Panc1 (cell line): Measurements from ENCODE around the gene TGFBI. TPM values are rescaled to one million over a fixed set of nuclear protein-coding genes. Genes with fewer than 3 reads are reported as not detected.

ENCODE experiments used
- ATAC-seq: fragments of 200-7000 bp; cut with Tn5 transposase; 2 replicates; pipeline ENCODE4 v1.9.1; 2020; ENCODE audit warnings: mild to moderate bottlenecking, moderate library complexity
- BruUV-seq: library from RNA; stranded (reverse); fragments of 400-500 nt; replicated peaks from 2 replicates; lab custom pipeline; 2021; lab: Mats Ljungman, UMichigan
- CTCF ChIA-PET: fragments of 300-600 bp; sonication (Branson Sonifier 250); formaldehyde crosslinking; loops from one replicate; lab custom pipeline; 2022; ENCODE audit warnings: antibody characterized with exemption; lab: Charles Lee
- POLR2A ChIA-PET: fragments of 300-600 bp; sonication (Branson Sonifier 250); formaldehyde crosslinking; loops from one replicate; lab custom pipeline; 2022; ENCODE audit warnings: antibody characterized with exemption; lab: Charles Lee
- DNase-seq: peaks from one replicate; pipeline ENCODE4 v3.0.0-alpha.2; 2010; ENCODE audit warnings: low read depth, low spot score
- H3K27ac ChIP-seq: 2 replicates; pipeline ENCODE4 v1.5.1; 2011; ENCODE audit warnings: mild to moderate bottlenecking, low read length, inconsistent platforms
- H3K27me3 ChIP-seq: fragments of 200-500 bp; sonication (Bioruptor generic); 2 replicates; pipeline ENCODE4 v1.6.0; 2014; ENCODE audit warnings: low read length, inconsistent platforms; ENCODE audit not compliant: control insufficient read depth, insufficient read depth
- H3K36me3 ChIP-seq: fragments of 200-500 bp; sonication (Bioruptor generic); 2 replicates; pipeline ENCODE4 v1.5.1; 2014; ENCODE audit warnings: inconsistent platforms, mild to moderate bottlenecking, low read length, moderate library complexity; ENCODE audit not compliant: control insufficient read depth, insufficient read depth
- H3K4me1 ChIP-seq: 2 replicates; pipeline ENCODE4 v1.5.1; 2011; ENCODE audit warnings: inconsistent platforms, mild to moderate bottlenecking, low read length, moderate library complexity; ENCODE audit not compliant: control insufficient read depth, insufficient read depth
- H3K4me3 ChIP-seq, 2 experiments: 2 replicates each; pipeline ENCODE4 v1.5.1; 2011 to 2012; ENCODE audit warnings: low read depth in 2 of 2, low read length in 2 of 2, mild to moderate bottlenecking in 2 of 2, inconsistent platforms in 1 of 2, moderate library complexity in 1 of 2
- H3K9me3 ChIP-seq: fragments of 200-500 bp; sonication (Bioruptor generic); 2 replicates; pipeline ENCODE4 v1.5.1; 2014; ENCODE audit warnings: low read depth, mild to moderate bottlenecking, inconsistent platforms, low read length, moderate library complexity; ENCODE audit not compliant: control insufficient read depth, insufficient read depth
- CTCF ChIP-seq: fragments of 450-650 bp; IDR thresholded peaks from 2 replicates; pipeline ENCODE4 v1.5.1; 2017; ENCODE audit warnings: mild to moderate bottlenecking
- POLR2AphosphoS5 ChIP-seq: IDR thresholded peaks from 2 replicates; pipeline ENCODE4 v1.6.1; 2012; ENCODE audit warnings: mild to moderate bottlenecking, low read depth, low read length, moderate library complexity
- REST ChIP-seq, 2 experiments: IDR thresholded peaks; 2 replicates each; pipeline ENCODE4 v1.6.1; 2011 to 2012; ENCODE audit warnings: low read depth in 2 of 2, control low read depth in 1 of 2, low read length in 1 of 2, mild to moderate bottlenecking in 1 of 2, moderate library complexity in 1 of 2; ENCODE audit not compliant: insufficient read depth in 1 of 2
- SIN3A ChIP-seq: IDR thresholded peaks from 2 replicates; pipeline ENCODE4 v1.6.1; 2012; ENCODE audit warnings: low read depth, mild to moderate bottlenecking, low read length, moderate library complexity, borderline replicate concordance; ENCODE audit not compliant: insufficient read depth
- TCF7L2 ChIP-seq: IDR thresholded peaks from 2 replicates; pipeline ENCODE4 v1.6.1; 2011; ENCODE audit warnings: mild to moderate bottlenecking, low read depth, low read length, inconsistent platforms
- in situ Hi-C: cut with HindIII; loops from 2 replicates; pipeline ENCODE4 v1.10.0; 2016; ENCODE audit warnings: low sequenced_read_pairs, low pct_unique_long_range_greater_than_20kb
- intact Hi-C: fragments of 100-400 bp; cut with micrococcal nuclease; formaldehyde crosslinking; loops from one replicate; pipeline ENCODE4 v1.10.0; 2022; ENCODE audit not compliant: unreplicated experiment
- total RNA-seq: library from RNA; stranded (reverse); gene quantifications from one replicate; pipeline ENCODE4 v1.2.1, GENCODE V29; 2021; ENCODE audit not compliant: unreplicated experiment

The TGFBI gene
- total RNA-seq, 1 experiment from 2014 or later: 314 TPM

- Histone ChIP-seq H3K4me3 (no peak overlapping the region), H3K27ac (no peak overlapping the region), H3K36me3 (no peaks in the 10 kb centered on the region), H3K27me3 (no peaks in the 10 kb centered on the region), H3K9me3 (peaks cover 6% of the 10 kb centered on the region; the same call in 1 of the 2 replicates), H3K4me1 (no peaks in the 10 kb centered on the region)
- ATAC-seq (no peak), DNase-seq (no peak)
- intact Hi-C loops: no loop called here
- CTCF ChIA-PET: no interaction called here
- POLR2A ChIA-PET: no interaction called here
- TF ChIP-seq POLR2AphosphoS5 (no peak), TCF7L2 (no peak), REST (IDR thresholded peaks at IDR 0.05; ENCODE audit: insufficient read depth in 1 of 2, low read depth in 2 of 2, low read length in 1 of 2) (no peak), CTCF (no peak), SIN3A (no peak)
- in situ Hi-C loops: no loop called here
- no TSS peak for BruUV-seq
These were observed 38.6 kb downstream of the TGFBI start for GRCh38 chr5:136067422-136067821.

GRCh38 chr5:136070486-136071285 lies 41.9 kb downstream of the TGFBI start:
- peaks cover 6% of the 10 kb centered on the region; the same call in 1 of the 2 replicates for H3K9me3 ChIP-seq
- no peaks in the 10 kb centered on the region for H3K36me3 ChIP-seq
- POLR2A ChIA-PET: no interaction called here
- H3K27ac ChIP-seq: no peak overlapping the region
- no peaks in the 10 kb centered on the region for H3K4me1 ChIP-seq
- CTCF ChIA-PET: interaction anchor here (1.1 kb wide), 1 partner anchor 103 kb away, joined by 3 read pairs; no protein-coding TSS in a partner anchor
- ATAC-seq: no peak
- no peaks in the 10 kb centered on the region for H3K27me3 ChIP-seq
- TF ChIP-seq SIN3A (no peak), TCF7L2 (no peak), POLR2AphosphoS5 (no peak), REST (IDR thresholded peaks at IDR 0.05; ENCODE audit: insufficient read depth in 1 of 2, low read depth in 2 of 2, low read length in 1 of 2) (no peak), CTCF (no peak)
- in situ Hi-C loops: no loop called here
- DNase-seq: no peak
- H3K4me3 ChIP-seq: no peak overlapping the region
- intact Hi-C loops: no loop called here
- BruUV-seq: no TSS peak
